ENCODE results near the gene CFAP97D1. TPM values are rescaled to one million over a fixed set of nuclear protein-coding genes. Genes with fewer than 3 reads are reported as not detected.

CFAP97D1 gene
- total and polyA plus RNA-seq, 10 of the 15 experiments (the other 5 are each of a cell fraction or from before 2014, with no cell fraction given): 0.13 TPM; not detected in 9

DNA sequence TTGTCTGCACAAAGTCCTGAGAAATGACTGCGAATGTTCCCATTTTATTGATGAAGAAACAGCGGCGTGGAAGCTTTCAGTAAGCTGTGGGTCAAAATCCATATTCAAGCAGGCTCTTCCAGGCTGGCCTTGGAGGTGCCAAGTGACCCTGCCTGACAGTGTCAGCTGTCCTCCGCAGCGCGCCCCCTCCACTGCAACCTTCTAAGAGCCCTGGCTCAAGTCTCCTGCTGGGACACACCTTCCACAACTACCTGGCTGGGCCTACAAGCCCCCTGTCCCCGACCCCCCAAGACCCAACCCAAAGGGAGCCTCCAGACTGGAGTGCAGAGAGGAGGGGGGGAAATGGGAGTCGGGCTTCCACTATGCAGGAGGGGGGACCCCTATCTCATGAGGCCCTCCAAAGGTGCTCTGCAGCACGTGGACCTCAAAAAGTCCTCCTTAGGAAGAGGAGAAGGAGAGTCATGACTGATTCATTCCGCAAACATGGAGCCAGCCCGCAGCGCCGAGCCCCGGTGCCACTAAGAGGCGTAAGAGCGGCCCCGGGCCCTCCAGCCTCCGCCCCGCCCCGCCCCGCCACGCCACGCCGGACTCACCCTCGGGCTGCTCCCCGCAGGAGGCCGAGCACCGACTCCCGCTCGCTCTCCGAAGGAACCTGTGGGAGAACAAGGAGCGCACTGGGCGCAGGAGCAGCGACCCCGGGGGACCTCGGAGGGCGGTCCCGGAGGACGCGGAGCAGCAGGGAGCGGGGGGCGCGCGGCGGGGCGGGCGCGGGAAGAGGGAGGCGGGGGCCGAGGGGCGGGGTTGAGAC is 52.1 kb downstream of the CFAP97D1 start (continued):
- TF ChIP-seq, protein P1, sequence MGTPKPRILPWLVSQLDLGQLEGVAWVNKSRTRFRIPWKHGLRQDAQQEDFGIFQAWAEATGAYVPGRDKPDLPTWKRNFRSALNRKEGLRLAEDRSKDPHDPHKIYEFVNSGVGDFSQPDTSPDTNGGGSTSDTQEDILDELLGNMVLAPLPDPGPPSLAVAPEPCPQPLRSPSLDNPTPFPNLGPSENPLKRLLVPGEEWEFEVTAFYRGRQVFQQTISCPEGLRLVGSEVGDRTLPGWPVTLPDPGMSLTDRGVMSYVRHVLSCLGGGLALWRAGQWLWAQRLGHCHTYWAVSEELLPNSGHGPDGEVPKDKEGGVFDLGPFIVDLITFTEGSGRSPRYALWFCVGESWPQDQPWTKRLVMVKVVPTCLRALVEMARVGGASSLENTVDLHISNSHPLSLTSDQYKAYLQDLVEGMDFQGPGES (IDR thresholded peaks at IDR 0.05): no peak
- no peak for TF ChIP-seq PAX5 (IDR thresholded peaks at IDR 0.05; ENCODE audit: borderline replicate concordance, low read depth, low read length)

DNA sequence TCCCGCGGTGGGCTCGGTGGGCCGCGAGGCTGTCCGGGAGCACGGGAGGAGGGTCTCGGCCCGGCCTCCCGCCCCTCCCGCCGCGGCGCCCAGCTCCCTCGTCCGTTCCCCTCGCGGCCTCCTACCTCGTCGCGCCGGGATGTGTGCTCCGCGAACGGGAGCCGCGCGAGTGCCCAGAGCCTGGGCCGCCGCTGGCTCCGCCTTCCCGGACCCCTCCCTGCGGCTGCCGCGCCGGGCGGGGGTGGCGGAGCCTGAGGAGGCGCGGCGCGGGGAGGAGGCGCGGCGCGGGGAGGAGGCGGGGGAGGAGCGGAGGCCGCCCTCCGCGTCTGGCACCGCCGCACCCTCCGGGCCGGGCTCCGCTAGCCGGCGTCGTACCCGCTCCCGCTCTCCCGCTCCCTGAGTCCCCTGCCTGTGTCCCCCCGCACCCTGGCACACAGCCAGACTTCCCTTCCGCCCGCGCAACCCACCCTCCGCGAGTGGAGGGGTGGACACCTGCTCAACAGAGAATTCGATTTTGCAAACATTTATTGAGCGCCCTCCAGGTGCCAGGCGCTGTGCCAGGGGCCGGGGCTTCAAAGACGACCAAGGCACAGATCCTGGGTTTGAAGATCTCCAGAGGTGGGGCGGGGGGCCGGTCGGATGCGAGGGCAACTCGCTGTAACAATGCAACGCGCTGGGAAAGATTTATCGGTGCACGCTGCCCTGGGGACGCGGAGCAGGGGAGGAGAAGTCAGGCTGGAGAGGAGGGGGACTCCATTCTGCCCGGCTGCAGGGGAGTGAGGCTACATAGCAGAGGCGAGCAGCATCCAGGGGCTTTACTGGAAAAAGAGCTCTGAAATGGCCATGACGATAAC is 53.0 kb downstream of the CFAP97D1 start, which contains the start of gene MPP3:
MPP3 (minus strand) TSS at position 171 of the 854 bp plus-strand sequence. CDS start 1,240 bp downstream, outside the sequence.
- no TSS peak for BruUV-seq (replicated peaks)
- Histone ChIP-seq H3K36me3 (ENCODE audit: control insufficient read depth in 2 of 2, insufficient read depth in 2 of 2, low read length in 1 of 2) (no peaks in the 10 kb centered on the region), H3K79me2 (ENCODE audit: control insufficient read depth, insufficient read depth, low read length) (no peaks in the 10 kb centered on the region), H3K9ac (ENCODE audit: control insufficient read depth, insufficient read depth, low read length) (no peak within 1 kb of the TSS), H3K27me3 (replicated peaks in 1 of 2; ENCODE audit: control insufficient read depth in 2 of 2, insufficient read depth in 2 of 2, low read length in 1 of 2) (peaks cover 11% of the 10 kb centered on the region in 2 experiments), H2AFZ (ENCODE audit: control insufficient read depth, low read depth, low read length) (no peak within 1 kb of the TSS), H3K4me3 (no peak within 1 kb of the TSS), H3K4me2 (ENCODE audit: control insufficient read depth, insufficient read depth) (peak within 1 kb of the TSS; percentile 42; the same call in 1 of the 2 replicates), H4K20me1 (ENCODE audit: control insufficient read depth, insufficient read depth) (no peaks in the 10 kb centered on the region), H3K27ac (ENCODE audit: control insufficient read depth, insufficient read depth) (no peak within 1 kb of the TSS), H3K9me3 (replicated peaks; ENCODE audit: control insufficient read depth, insufficient read depth, low read length) (no peaks in the 10 kb centered on the region), H3K4me1 (ENCODE audit: control insufficient read depth, insufficient read depth, low read length) (no peaks in the 10 kb centered on the region)
- TF ChIP-seq SIN3A (IDR thresholded peaks at IDR 0.05; ENCODE audit: low read depth, low read length): no peak
- 0 out of 3 replicates have a peak, but pooled peaks of 1 of the 2 experiments have one; percentile 41 for TF ChIP-seq EGR1 (IDR thresholded peaks at IDR 0.05; ENCODE audit: borderline replicate concordance in 1 of 2, low read depth in 2 of 2, low read length in 2 of 2)
- TF ChIP-seq SUZ12 (IDR thresholded peaks at IDR 0.05; ENCODE audit: unreplicated experiment): peak; percentile 37
- ChIA-PET CTCF (no interaction called here), RAD21 (ENCODE audit: unreplicated experiment) (no interaction called here), SMC1A (ENCODE audit: uncharacterized antibody, unreplicated experiment) (no interaction called here), POLR2A (no interaction called here)
- no peak for DNase-seq (ENCODE audit: low read depth, low spot score)
- intact Hi-C loops (cut with micrococcal nuclease; ENCODE audit: unreplicated experiment) (no loop called here), in situ Hi-C loops (cut with MboI) (no loop called here)
- 15% methylated on average over 51 of the region's 87 CpGs for WGBS (ENCODE audit: insufficient coverage, insufficient replicate concordance, low lambda C conversion rate, missing lambda C conversion rate)
- no peak for FAIRE-seq
- ATAC-seq: peak; percentile 38; the same call in 2 of the 3 replicates

Measured in GM12878 (cell line).